Panc1 (cell line): ENCODE data around the gene EHHADH. TPM values are rescaled to one million over a fixed set of nuclear protein-coding genes. Genes with fewer than 3 reads are reported as not detected.

Experiments used
- ATAC-seq: fragments of 200-7000 bp; cut with Tn5 transposase; 2 replicates; pipeline ENCODE4 v1.9.1; 2020; ENCODE audit warnings: mild to moderate bottlenecking, moderate library complexity
- BruUV-seq: library from RNA; stranded (reverse); fragments of 400-500 nt; replicated peaks from 2 replicates; lab custom pipeline; 2021; lab: Mats Ljungman, UMichigan
- CTCF ChIA-PET: fragments of 300-600 bp; sonication (Branson Sonifier 250); formaldehyde crosslinking; loops from one replicate; lab custom pipeline; 2022; ENCODE audit warnings: antibody characterized with exemption; lab: Charles Lee
- POLR2A ChIA-PET: fragments of 300-600 bp; sonication (Branson Sonifier 250); formaldehyde crosslinking; loops from one replicate; lab custom pipeline; 2022; ENCODE audit warnings: antibody characterized with exemption; lab: Charles Lee
- DNase-seq: peaks from one replicate; pipeline ENCODE4 v3.0.0-alpha.2; 2010; ENCODE audit warnings: low read depth, low spot score
- H3K27ac ChIP-seq: 2 replicates; pipeline ENCODE4 v1.5.1; 2011; ENCODE audit warnings: mild to moderate bottlenecking, low read length, inconsistent platforms
- H3K27me3 ChIP-seq: fragments of 200-500 bp; sonication (Bioruptor generic); 2 replicates; pipeline ENCODE4 v1.6.0; 2014; ENCODE audit warnings: low read length, inconsistent platforms; ENCODE audit not compliant: control insufficient read depth, insufficient read depth
- H3K36me3 ChIP-seq: fragments of 200-500 bp; sonication (Bioruptor generic); 2 replicates; pipeline ENCODE4 v1.5.1; 2014; ENCODE audit warnings: inconsistent platforms, mild to moderate bottlenecking, low read length, moderate library complexity; ENCODE audit not compliant: control insufficient read depth, insufficient read depth
- H3K4me1 ChIP-seq: 2 replicates; pipeline ENCODE4 v1.5.1; 2011; ENCODE audit warnings: inconsistent platforms, mild to moderate bottlenecking, low read length, moderate library complexity; ENCODE audit not compliant: control insufficient read depth, insufficient read depth
- H3K4me3 ChIP-seq, 2 experiments: 2 replicates each; pipeline ENCODE4 v1.5.1; 2011 to 2012; ENCODE audit warnings: low read depth in 2 of 2, low read length in 2 of 2, mild to moderate bottlenecking in 2 of 2, inconsistent platforms in 1 of 2, moderate library complexity in 1 of 2
- H3K9me3 ChIP-seq: fragments of 200-500 bp; sonication (Bioruptor generic); 2 replicates; pipeline ENCODE4 v1.5.1; 2014; ENCODE audit warnings: low read depth, mild to moderate bottlenecking, inconsistent platforms, low read length, moderate library complexity; ENCODE audit not compliant: control insufficient read depth, insufficient read depth
- CTCF ChIP-seq: fragments of 450-650 bp; IDR thresholded peaks from 2 replicates; pipeline ENCODE4 v1.5.1; 2017; ENCODE audit warnings: mild to moderate bottlenecking
- POLR2AphosphoS5 ChIP-seq: IDR thresholded peaks from 2 replicates; pipeline ENCODE4 v1.6.1; 2012; ENCODE audit warnings: mild to moderate bottlenecking, low read depth, low read length, moderate library complexity
- SIN3A ChIP-seq: IDR thresholded peaks from 2 replicates; pipeline ENCODE4 v1.6.1; 2012; ENCODE audit warnings: low read depth, mild to moderate bottlenecking, low read length, moderate library complexity, borderline replicate concordance; ENCODE audit not compliant: insufficient read depth
- TCF7L2 ChIP-seq: IDR thresholded peaks from 2 replicates; pipeline ENCODE4 v1.6.1; 2011; ENCODE audit warnings: mild to moderate bottlenecking, low read depth, low read length, inconsistent platforms
- in situ Hi-C: cut with HindIII; loops from 2 replicates; pipeline ENCODE4 v1.10.0; 2016; ENCODE audit warnings: low sequenced_read_pairs, low pct_unique_long_range_greater_than_20kb
- intact Hi-C: fragments of 100-400 bp; cut with micrococcal nuclease; formaldehyde crosslinking; loops from one replicate; pipeline ENCODE4 v1.10.0; 2022; ENCODE audit not compliant: unreplicated experiment
- total RNA-seq: library from RNA; stranded (reverse); gene quantifications from one replicate; pipeline ENCODE4 v1.2.1, GENCODE V29; 2021; ENCODE audit not compliant: unreplicated experiment
- TF ChIP-seq, protein P1 (sequence below), 2 experiments: IDR thresholded peaks; 2 replicates each; pipeline ENCODE4 v1.6.1; 2011 to 2012; ENCODE audit warnings: low read depth in 2 of 2, control low read depth in 1 of 2, low read length in 1 of 2, mild to moderate bottlenecking in 1 of 2, moderate library complexity in 1 of 2; ENCODE audit not compliant: insufficient read depth in 1 of 2

Gene EHHADH
- total RNA-seq, 1 experiment from 2014 or later = 7.8 TPM

DNA sequence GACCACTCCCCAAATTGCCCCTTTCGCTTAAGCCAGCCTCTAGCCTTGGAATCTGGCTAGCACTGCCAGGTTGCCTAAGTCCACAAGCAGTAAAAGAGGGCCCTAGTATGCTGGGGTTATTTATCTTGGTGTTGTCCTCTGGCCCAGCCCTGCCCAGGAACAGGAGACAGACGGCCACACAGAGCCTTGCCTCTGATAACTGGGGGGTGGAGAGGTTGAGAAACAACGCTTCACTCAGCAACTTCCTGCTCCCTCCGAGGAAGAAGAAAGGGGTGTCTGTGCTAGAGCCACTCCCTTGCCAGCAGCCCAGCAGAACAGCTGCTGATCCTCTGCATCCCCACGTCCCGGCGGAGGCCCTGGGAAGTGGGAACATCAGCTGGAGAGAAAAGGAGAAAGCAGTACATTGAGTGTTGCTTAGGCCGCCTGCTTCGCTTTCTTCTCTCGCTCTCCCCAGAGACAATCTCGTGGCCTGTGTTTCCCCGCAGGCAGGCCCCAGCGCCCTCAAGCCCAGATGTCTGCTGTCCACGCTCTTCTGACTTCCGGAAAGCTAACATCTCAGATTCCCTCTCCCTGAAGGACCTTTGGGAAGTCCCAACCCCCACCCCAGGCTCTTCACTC, 78.4 kb downstream of the EHHADH start:
- H3K27ac ChIP-seq = no peak overlapping the region
- intact Hi-C loops (no loop called here), in situ Hi-C loops (no loop called here)
- TF ChIP-seq POLR2AphosphoS5 (no peak), TCF7L2 (no peak), SIN3A (no peak), CTCF (no peak)
- TF ChIP-seq, protein P1, sequence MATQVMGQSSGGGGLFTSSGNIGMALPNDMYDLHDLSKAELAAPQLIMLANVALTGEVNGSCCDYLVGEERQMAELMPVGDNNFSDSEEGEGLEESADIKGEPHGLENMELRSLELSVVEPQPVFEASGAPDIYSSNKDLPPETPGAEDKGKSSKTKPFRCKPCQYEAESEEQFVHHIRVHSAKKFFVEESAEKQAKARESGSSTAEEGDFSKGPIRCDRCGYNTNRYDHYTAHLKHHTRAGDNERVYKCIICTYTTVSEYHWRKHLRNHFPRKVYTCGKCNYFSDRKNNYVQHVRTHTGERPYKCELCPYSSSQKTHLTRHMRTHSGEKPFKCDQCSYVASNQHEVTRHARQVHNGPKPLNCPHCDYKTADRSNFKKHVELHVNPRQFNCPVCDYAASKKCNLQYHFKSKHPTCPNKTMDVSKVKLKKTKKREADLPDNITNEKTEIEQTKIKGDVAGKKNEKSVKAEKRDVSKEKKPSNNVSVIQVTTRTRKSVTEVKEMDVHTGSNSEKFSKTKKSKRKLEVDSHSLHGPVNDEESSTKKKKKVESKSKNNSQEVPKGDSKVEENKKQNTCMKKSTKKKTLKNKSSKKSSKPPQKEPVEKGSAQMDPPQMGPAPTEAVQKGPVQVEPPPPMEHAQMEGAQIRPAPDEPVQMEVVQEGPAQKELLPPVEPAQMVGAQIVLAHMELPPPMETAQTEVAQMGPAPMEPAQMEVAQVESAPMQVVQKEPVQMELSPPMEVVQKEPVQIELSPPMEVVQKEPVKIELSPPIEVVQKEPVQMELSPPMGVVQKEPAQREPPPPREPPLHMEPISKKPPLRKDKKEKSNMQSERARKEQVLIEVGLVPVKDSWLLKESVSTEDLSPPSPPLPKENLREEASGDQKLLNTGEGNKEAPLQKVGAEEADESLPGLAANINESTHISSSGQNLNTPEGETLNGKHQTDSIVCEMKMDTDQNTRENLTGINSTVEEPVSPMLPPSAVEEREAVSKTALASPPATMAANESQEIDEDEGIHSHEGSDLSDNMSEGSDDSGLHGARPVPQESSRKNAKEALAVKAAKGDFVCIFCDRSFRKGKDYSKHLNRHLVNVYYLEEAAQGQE (IDR thresholded peaks at IDR 0.05; ENCODE audit: insufficient read depth in 1 of 2, low read depth in 2 of 2, low read length in 1 of 2) = no peak
- DNase-seq = no peak
- BruUV-seq = no TSS peak
- no peaks in the 10 kb centered on the region for H3K4me1 ChIP-seq
- H3K27me3 ChIP-seq = peaks cover 10% of the 10 kb centered on the region
- no peaks in the 10 kb centered on the region for H3K9me3 ChIP-seq
- ChIA-PET CTCF (no interaction called here), POLR2A (no interaction called here)
- peak; percentile 55 for ATAC-seq
- H3K4me3 ChIP-seq = no peak overlapping the region
- no peaks in the 10 kb centered on the region for H3K36me3 ChIP-seq

DNA sequence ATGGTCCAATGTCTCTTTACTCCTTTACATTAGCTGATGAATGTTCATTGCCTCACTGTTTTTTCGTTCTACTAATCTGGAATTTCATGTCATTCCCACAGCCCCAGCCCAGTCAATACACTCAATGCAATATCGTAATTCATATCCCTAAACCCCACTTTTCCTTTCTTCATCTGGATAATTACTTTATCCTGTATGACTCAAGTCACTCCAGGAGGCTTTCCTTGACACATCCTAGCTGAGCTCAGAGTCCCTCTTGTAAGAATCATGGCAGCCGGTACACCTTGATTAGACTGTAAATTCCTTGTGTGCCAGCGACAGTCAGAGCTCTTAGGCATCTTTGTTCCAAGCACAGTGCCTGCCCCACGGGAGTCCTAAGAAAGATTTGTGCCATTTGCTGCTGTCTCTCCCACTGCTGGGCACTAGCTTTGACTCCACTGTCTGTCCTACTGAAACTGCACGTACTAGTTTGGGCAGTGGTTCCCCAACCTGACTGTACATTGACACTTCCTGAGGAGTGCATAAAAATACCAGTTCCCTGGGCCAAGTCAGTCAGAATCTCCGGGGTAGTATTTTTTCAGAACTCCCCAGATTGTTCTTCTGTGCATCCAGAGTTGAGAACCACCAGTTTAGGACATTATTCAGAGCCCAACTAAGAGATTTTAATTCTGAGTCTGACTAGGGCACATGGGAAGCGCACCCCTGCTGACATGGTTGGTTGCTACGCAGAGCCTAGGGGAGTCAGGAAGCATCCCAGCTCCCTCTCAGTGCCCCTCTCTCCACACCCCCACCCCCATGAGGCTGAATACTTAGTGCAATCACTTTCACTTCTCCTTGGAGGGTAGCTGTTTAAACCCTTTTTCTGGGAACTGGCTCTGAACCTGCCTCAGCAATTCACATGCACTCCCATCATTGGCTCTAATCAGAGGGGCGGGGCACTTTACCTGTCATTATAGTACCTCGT, 81.5 kb downstream of the EHHADH start:
- CTCF ChIA-PET = interaction anchor here (0.9 kb wide), 1 partner anchor 102 kb away, joined by 4 read pairs; no protein-coding TSS in a partner anchor

More for the DNA sequence above, 81.5 kb downstream of the EHHADH start:
- DNase-seq (no peak), ATAC-seq (no peak; the same call in 1 of the 2 replicates)
- in situ Hi-C loops (no loop called here), intact Hi-C loops (no loop called here)
- no peak overlapping the region for H3K27ac ChIP-seq
- H3K27me3 ChIP-seq = peaks cover under 1% of the 10 kb centered on the region; the same call in 1 of the 2 replicates
- no peak for TF ChIP-seq POLR2AphosphoS5
- TF ChIP-seq, protein P1 (IDR thresholded peaks at IDR 0.05; ENCODE audit: insufficient read depth in 1 of 2, low read depth in 2 of 2, low read length in 1 of 2) = no peak
- no peak for TF ChIP-seq TCF7L2
- no peak for TF ChIP-seq CTCF
- no peak for TF ChIP-seq SIN3A
- no peak overlapping the region for H3K4me3 ChIP-seq
- H3K4me1 ChIP-seq = no peaks in the 10 kb centered on the region
- H3K36me3 ChIP-seq = no peaks in the 10 kb centered on the region
- POLR2A ChIA-PET = no interaction called here
- no TSS peak for BruUV-seq
- H3K9me3 ChIP-seq = no peaks in the 10 kb centered on the region
